ENCODE measurements around the gene PAX7.

GRCh38 chr1:18608534-18608933 lies 22.1 kb upstream of the PAX7 start:
- TF ChIP-seq POLR2A (IDR thresholded peaks at IDR 0.05) (no peak), POLR2AphosphoS5 (IDR thresholded peaks at IDR 0.05) (no peak)
- TF ChIP-seq, protein P1, sequence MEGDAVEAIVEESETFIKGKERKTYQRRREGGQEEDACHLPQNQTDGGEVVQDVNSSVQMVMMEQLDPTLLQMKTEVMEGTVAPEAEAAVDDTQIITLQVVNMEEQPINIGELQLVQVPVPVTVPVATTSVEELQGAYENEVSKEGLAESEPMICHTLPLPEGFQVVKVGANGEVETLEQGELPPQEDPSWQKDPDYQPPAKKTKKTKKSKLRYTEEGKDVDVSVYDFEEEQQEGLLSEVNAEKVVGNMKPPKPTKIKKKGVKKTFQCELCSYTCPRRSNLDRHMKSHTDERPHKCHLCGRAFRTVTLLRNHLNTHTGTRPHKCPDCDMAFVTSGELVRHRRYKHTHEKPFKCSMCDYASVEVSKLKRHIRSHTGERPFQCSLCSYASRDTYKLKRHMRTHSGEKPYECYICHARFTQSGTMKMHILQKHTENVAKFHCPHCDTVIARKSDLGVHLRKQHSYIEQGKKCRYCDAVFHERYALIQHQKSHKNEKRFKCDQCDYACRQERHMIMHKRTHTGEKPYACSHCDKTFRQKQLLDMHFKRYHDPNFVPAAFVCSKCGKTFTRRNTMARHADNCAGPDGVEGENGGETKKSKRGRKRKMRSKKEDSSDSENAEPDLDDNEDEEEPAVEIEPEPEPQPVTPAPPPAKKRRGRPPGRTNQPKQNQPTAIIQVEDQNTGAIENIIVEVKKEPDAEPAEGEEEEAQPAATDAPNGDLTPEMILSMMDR (IDR thresholded peaks at IDR 0.05), result no peak

Measured in sigmoid colon (tissue), 4 donors.